NK-92 (cell line): ENCODE measurements around the gene EGFR.

Experiments used
- DNase-seq: peaks from one replicate; lab custom pipeline; 2025; ENCODE audit not compliant: unreplicated experiment; lab: John Stamatoyannopoulos, UW

EGFR gene

GRCh38 chr7:55060636-55061022 lies 41.8 kb downstream of the EGFR start:
- DNase-seq: no peak

- no peak for DNase-seq
Observed at GRCh38 chr7:55061726-55062499, 43.1 kb downstream of the EGFR start.

GRCh38 chr7:55063061-55063460 lies 44.2 kb downstream of the EGFR start:
- DNase-seq: no peak

GRCh38 chr7:55063633-55064032 lies 44.8 kb downstream of the EGFR start:
- DNase-seq: no peak

- DNase-seq: no peak
Observed at GRCh38 chr7:55065079-55065478, 46.3 kb downstream of the EGFR start.

GRCh38 chr7:55065511-55066229 lies 46.9 kb downstream of the EGFR start:
- no peak for DNase-seq

GRCh38 chr7:55066524-55066923 lies 47.7 kb downstream of the EGFR start:
- no peak for DNase-seq

GRCh38 chr7:55066938-55067337 lies 48.1 kb downstream of the EGFR start:
- DNase-seq: no peak

GRCh38 chr7:55067748-55068147 lies 48.9 kb downstream of the EGFR start:
- no peak for DNase-seq

- DNase-seq: no peak
Observed at GRCh38 chr7:55069271-55069792, 50.5 kb downstream of the EGFR start.

GRCh38 chr7:55070271-55070743 lies 51.5 kb downstream of the EGFR start:
- DNase-seq: no peak

GRCh38 chr7:55070854-55071253 lies 52.0 kb downstream of the EGFR start:
- DNase-seq: no peak

- DNase-seq: no peak
Observed at GRCh38 chr7:55071411-55072175, 52.8 kb downstream of the EGFR start.

- no peak for DNase-seq
Observed at GRCh38 chr7:55072251-55072650, 53.4 kb downstream of the EGFR start.

GRCh38 chr7:55073051-55073511 lies 54.3 kb downstream of the EGFR start:
- DNase-seq: no peak

- no peak for DNase-seq
Observed at GRCh38 chr7:55073976-55074528, 55.2 kb downstream of the EGFR start.

GRCh38 chr7:55075464-55076021 lies 56.7 kb downstream of the EGFR start:
- no peak for DNase-seq

- DNase-seq: no peak
Observed at GRCh38 chr7:55077561-55078410, 59.0 kb downstream of the EGFR start.

- no peak for DNase-seq
Observed at GRCh38 chr7:55078465-55079372, 59.9 kb downstream of the EGFR start.
